DMS53 treated with DMSO at 0.1 percent for 48 hours (cell line): ENCODE data around the gene OPRL1.
"Not testable (repeated sequence)": the region's sequence is repeated elsewhere in the genome, so short reads cannot be mapped to it uniquely, and the experiment has no call there.

Experiments
- DNase-seq: peaks from one replicate; lab custom pipeline; 2025; ENCODE audit not compliant: unreplicated experiment; lab: John Stamatoyannopoulos, UW

The OPRL1 gene

GRCh38 chr20:64114356-64114971 is 34.6 kb downstream of the OPRL1 start:
- no peak for DNase-seq

DNA sequence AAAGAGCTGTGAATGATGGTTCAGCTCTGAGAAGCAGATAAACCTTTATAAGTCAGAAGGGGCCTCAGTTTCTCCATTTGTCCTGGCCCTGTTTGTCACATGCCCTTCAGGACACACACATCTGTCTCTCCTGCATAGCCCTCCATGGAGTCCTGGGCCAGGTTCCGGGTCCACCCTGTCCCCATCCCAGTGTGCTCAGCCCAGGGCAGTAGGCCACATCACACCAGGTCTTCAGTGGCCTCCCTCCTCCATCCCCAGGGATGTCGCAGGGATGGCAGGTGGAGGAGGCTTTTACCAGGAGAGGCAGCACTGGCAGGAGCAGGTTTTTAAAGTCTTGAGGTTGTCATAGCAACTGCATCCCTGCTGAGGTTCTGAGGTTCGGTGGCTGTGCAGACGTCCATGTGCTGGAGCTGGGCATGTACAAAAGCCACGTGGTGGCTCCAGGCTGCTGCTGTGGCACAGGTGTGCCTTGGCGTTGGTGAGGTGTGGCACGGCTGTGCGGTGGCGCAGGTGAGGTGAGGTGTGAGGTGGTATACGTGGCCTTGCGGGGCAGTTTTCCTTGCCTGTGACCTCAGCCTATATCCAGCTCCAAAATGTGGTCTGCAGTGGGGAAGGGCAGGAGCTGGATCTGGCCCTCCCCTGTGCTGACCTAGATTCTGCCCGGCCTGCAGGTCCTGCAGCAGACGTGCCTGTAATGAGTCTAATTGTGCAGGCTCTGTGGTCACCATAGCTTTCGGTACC is 35.5 kb downstream of the OPRL1 start:
- no peak for DNase-seq

GRCh38 chr20:64116016-64116415 is 36.1 kb downstream of the OPRL1 start:
- no peak for DNase-seq

GRCh38 chr20:64116541-64117431 is 36.9 kb downstream of the OPRL1 start:
- no peak for DNase-seq

GRCh38 chr20:64117432-64117777 is 37.5 kb downstream of the OPRL1 start:
- not testable (repeated sequence) for DNase-seq

DNA sequence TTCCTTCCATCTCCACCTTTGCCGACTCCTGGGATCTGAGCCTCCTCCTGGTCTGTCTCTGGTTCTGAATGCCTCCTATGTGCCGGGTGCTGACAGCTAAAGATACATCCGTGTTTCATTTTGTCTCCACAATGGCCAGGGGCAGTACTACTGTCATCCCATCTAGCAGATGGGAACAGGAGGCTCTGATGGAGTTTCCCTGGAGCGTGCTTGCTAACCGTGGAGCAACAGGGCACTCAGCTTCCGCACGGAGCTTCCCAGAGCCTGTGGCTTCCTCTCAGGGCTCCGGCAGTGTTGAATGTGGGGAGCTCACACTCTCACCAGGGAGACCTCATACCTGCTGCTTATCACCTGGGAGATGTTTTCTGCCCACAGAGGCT is 39.4 kb downstream of the OPRL1 start:
- DNase-seq, result no peak

DNA sequence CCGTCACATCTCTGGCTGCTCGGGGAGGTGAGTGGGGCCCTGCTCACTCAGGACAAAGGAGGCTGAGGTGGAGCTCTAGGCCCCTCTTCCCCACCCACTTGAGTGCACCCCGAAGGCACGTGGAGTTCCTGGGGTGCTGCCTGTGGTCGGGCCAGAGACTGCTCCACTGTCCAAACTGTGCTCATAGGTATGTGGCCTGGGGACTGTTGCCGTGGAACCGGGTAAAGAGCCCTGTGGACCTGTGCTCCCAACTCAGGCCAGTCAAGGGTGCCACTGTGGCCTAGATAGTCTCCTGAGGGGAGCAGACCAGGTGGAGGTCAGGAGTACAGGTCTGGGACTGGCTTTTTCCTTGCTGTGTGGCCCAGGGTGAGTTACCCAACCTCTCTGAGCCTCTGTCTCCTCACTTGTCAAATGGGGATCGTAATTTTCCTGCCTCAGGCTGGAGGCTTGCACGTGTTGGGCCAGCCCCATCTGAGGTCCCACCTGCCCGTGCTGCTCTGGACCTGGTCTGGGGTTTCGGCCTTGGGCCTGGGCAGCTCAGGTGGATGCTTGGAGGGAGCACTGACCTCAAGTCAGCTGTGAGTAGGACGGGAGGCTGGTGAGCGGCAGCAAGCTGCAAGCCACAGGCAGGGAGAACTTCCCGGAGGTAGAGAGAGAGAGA is 39.9 kb downstream of the OPRL1 start:
- no peak for DNase-seq

DNA sequence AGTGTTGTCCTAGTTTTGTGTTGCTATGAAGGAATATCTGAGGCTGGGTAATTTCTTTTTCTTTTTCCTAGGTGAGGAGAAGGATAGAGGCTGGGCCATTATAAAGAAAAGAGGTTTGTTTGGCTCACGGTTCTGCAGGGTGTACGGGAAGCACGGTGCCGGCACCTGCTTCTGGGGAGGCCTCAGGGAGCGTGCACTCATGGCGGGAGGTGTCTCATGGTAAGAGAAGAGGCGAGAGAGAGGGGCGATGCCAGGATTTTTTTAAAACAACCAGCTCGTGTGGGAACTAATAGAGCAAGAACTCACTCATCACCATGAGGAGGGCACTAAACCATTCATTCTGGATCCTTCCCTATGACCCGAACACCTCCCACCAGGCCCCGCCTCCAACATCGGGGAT is 41.7 kb downstream of the OPRL1 start:
- DNase-seq, result no peak

- not testable (repeated sequence) for DNase-seq
Measured at GRCh38 chr20:64122927-64123326, 43.0 kb downstream of the OPRL1 start.

DNA sequence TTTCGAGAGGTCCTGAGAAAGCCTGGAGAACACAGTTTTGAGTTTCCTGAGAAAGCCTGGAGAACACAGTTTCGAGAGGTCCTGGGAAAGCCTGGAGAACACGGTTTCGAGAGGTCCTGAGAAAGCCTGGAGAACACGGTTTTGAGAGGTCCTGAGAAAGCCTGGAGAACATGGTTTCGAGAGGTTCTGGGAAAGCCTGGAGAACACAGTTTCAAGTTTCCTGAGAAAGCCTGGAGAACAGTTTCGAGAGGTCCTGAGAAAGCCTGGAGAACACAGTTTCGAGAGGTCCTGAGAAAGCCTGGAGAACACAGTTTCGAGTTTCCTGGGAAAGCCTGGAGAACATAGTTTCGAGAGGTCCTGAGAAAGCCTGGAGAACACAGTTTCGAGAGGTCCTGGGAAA is 43.6 kb downstream of the OPRL1 start:
- DNase-seq, result not testable (repeated sequence)

- no peak for DNase-seq
Measured at GRCh38 chr20:64129146-64129782, 49.4 kb downstream of the OPRL1 start.

GRCh38 chr20:64130271-64130670 is 50.4 kb downstream of the OPRL1 start:
- DNase-seq, result no peak

DNA sequence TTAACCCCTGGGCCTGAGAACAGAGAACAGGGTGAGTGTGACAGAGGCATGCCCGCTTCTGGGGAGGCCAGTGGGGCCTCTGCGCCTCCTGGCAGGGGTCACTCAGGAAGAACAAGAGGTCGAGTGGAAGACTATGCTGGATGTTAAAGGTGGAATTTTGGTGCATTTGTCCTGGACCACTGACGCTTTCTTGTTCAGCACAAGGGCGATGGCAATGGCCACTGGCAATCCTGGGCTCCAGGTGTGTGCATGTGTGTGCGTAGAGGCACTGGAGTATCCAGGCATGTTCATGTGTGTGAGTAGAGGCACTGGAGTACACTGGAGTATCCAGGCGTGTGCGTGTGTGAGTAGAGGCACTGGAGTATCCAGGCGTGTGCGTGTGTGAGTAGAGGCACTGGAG is 51.0 kb downstream of the OPRL1 start:
- no peak for DNase-seq

DNA sequence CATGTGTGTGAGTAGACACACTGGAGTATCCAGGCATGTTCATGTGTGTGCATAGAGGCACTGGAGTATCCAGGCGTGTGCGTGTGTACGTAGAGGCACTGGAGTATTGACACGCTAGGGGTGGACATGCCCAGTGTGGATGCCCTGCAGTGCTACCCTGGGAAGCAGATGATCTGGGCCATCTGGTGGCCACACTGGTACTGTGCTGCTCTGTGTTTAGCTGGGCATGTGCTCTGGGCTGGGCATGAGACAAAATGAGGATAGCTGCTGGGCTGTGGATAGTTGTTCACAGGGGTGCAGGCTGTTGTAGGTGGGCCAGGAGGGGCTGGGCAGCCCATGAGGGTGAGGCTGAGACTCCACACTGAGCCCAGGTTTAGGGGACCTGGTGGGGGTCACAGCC is 51.5 kb downstream of the OPRL1 start:
- DNase-seq, result peak; percentile 27

GRCh38 chr20:64133951-64134407 is 54.1 kb downstream of the OPRL1 start:
- DNase-seq, result no peak

GRCh38 chr20:64134744-64135143 is 54.9 kb downstream of the OPRL1 start:
- DNase-seq, result not testable (repeated sequence)

- DNase-seq, result no peak
Measured at GRCh38 chr20:64136004-64136710, 56.3 kb downstream of the OPRL1 start.

GRCh38 chr20:64137598-64138031 is 57.7 kb downstream of the OPRL1 start:
- DNase-seq, result no peak

DNA sequence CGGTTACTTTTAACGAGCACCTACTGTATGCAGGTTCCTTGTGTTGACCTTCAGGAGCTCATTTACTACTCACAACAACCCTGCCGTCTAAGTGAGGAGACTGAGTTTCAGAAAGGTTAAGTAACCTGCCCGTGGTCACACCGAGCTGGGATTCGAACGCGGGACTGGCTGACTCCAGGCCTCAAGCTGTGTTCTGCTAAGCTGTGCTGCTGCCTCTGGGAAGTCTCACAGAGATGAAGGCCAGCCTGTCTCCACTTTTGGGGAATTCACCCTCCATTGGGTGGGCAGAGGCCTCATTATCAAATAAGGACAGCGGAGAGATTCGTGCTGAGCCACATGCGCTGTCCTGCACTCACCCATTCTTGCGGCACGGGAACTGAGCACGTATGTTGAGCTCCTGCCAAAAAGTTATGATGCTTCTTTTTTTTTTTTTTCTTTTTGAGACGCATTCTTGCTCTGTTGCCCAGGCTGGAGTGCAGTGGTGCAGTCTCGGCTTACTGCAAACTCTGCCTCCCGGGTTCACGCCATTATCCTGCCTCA is 58.5 kb downstream of the OPRL1 start:
- DNase-seq, result no peak
